T-cell (primary cell): Measurements from ENCODE around the gene PSAT1. TPM values are rescaled to one million over a fixed set of nuclear protein-coding genes. Genes with fewer than 3 reads are reported as not detected.

Experiments
- ATAC-seq, 4 experiments: fragments of 200-7000 bp in 3 of 4; fragments of 150-1000 bp in 1 of 4; cut with Tn5 transposase; replicated peaks in 1 of 4; 1 replicate in 3 of 4; 2 replicates in 1 of 4; pipeline ENCODE4 v1.10.0; 2021; ENCODE audit warnings: moderate library complexity in 3 of 4, mild to moderate bottlenecking in 2 of 4, moderate number of reproducible peaks in 1 of 4
- CTCF ChIA-PET, 2 donors: fragments of 300-600 bp; sonication (Branson Sonifier 250); formaldehyde crosslinking; loops; one replicate each; lab custom pipeline; 2022; ENCODE audit warnings: antibody characterized with exemption in 2 of 2; lab: Charles Lee
- POLR2A ChIA-PET, 2 donors: fragments of 300-600 bp; sonication (Branson Sonifier 250); formaldehyde crosslinking; loops; one replicate each; lab custom pipeline; 2022; ENCODE audit warnings: antibody characterized with exemption in 2 of 2; lab: Charles Lee
- DNase-seq, 35 experiments: peaks; one replicate each; pipeline versions ENCODE4 v3.0.0 to v3.0.0-alpha.2; 2013 to 2023
- H3K27ac ChIP-seq: one replicate; pipeline ENCODE4 v1.5.1; 2013; ENCODE audit warnings: low read length
- H3K27me3 ChIP-seq, 2 experiments: replicated peaks in 1 of 2; 1 replicate in 1 of 2; 2 replicates in 1 of 2; pipeline versions ENCODE4 v1.6.1 to v1.7.0; 2013; ENCODE audit warnings: low read length in 1 of 2, mixed read lengths in 1 of 2; ENCODE audit not compliant: control insufficient read depth in 2 of 2, insufficient read depth in 2 of 2; ENCODE audit errors: extremely low read depth in 1 of 2
- H3K36me3 ChIP-seq, 2 donors: 1 replicate in 1 of 2; 2 replicates in 1 of 2; pipeline versions ENCODE4 v1.6.1 to v1.7.0; 2013; ENCODE audit warnings: low read length in 1 of 2; ENCODE audit not compliant: control insufficient read depth in 2 of 2, insufficient read depth in 1 of 2; ENCODE audit errors: extremely low read depth in 1 of 2
- H3K4me1 ChIP-seq, 2 experiments: 1 replicate in 1 of 2; 2 replicates in 1 of 2; pipeline versions ENCODE4 v1.6.1 to v1.7.0; 2013; ENCODE audit warnings: low read length in 2 of 2, mixed read lengths in 1 of 2; ENCODE audit not compliant: insufficient read depth in 2 of 2, control insufficient read depth in 1 of 2; ENCODE audit errors: extremely low read depth in 1 of 2
- H3K4me3 ChIP-seq, 2 donors: 1 replicate in 1 of 2; 2 replicates in 1 of 2; pipeline versions ENCODE4 v1.5.1 to v1.7.0; 2013; ENCODE audit warnings: mild to moderate bottlenecking in 2 of 2, low read length in 1 of 2, moderate library complexity in 1 of 2; ENCODE audit not compliant: control insufficient read depth in 1 of 2; ENCODE audit errors: extremely low read depth in 1 of 2
- H3K9me3 ChIP-seq: 2 replicates; pipeline ENCODE4 v1.7.0; 2013
- H3K27ac Mint-ChIP-seq, 2 donors: one replicate each; pipeline ENCODE4 v1.8.0; 2020 to 2021; ENCODE audit warnings: mild to moderate bottlenecking in 2 of 2, mixed read lengths in 2 of 2
- H3K27me3 Mint-ChIP-seq, 2 donors: one replicate each; pipeline ENCODE4 v1.8.0; 2021 to 2022; ENCODE audit warnings: mixed read lengths in 2 of 2
- H3K36me3 Mint-ChIP-seq: one replicate; pipeline ENCODE4 v1.8.0; 2021; ENCODE audit warnings: mixed read lengths
- H3K4me1 Mint-ChIP-seq, 3 donors: one replicate each; pipeline ENCODE4 v1.8.0; 2020 to 2022; ENCODE audit warnings: mixed read lengths in 3 of 3, mild to moderate bottlenecking in 1 of 3
- H3K4me3 Mint-ChIP-seq, 3 donors: one replicate each; pipeline ENCODE4 v1.8.0; 2020 to 2022; ENCODE audit warnings: mild to moderate bottlenecking in 3 of 3, mixed read lengths in 3 of 3, moderate library complexity in 3 of 3
- H3K9me3 Mint-ChIP-seq, 3 donors: one replicate each; pipeline ENCODE4 v1.8.0; 2020 to 2022; ENCODE audit warnings: mixed read lengths in 3 of 3
- WGBS: methylation state at CpG from one replicate; pipeline ENCODE4 v1.1.5; 2013; ENCODE audit warnings: missing lambda C conversion rate; ENCODE audit not compliant: insufficient coverage; 5-methylcytosine and 5-hydroxymethylcytosine counted together
- total RNA-seq, 35 experiments: library from RNA in 6 of 35; stranded (reverse) in 6 of 35; fragments of 120-200 nt in 1 of 35; gene quantifications; one replicate each; pipeline versions ENCODE4 v1.2.1 to v1.2.4 and lab custom pipeline; 2013 to 2026

The PSAT1 gene
- total RNA-seq, 5 donors from 2014 or later (not counting 1 experiment from before 2014, with no cell fraction given): 2.0 to 37.3 (median 24.9) TPM

GRCh38 chr9:78365748-78366697, 69.1 kb downstream of the PSAT1 start:
- H3K36me3 ChIP-seq: no peaks in the 10 kb centered on the region
- peaks cover 0 to 12% of the 10 kb centered on the region in 2 experiments for H3K27me3 ChIP-seq
- ATAC-seq: no peak
- Mint-ChIP-seq H3K4me1 (no peaks in the 10 kb centered on the region), H3K27me3 (peaks cover 11 to 16% of the 10 kb centered on the region in 2 donors), H3K36me3 (no peaks in the 10 kb centered on the region), H3K27ac (no peak overlapping the region), H3K9me3 (no peaks in the 10 kb centered on the region), H3K4me3 (no peak overlapping the region)
- no peak overlapping the region for H3K4me3 ChIP-seq
- ChIA-PET POLR2A (no interaction called here), CTCF (no interaction called here)
- H3K4me1 ChIP-seq: no peaks in the 10 kb centered on the region
- H3K27ac ChIP-seq: no peak overlapping the region
- WGBS: no CpG with 5 or more reads among the region's 4 CpGs
- DNase-seq: no peak
- no peaks in the 10 kb centered on the region for H3K9me3 ChIP-seq

- no peak overlapping the region for H3K27ac ChIP-seq
- no peaks in the 10 kb centered on the region for H3K4me1 Mint-ChIP-seq
- no peaks in the 10 kb centered on the region for H3K9me3 Mint-ChIP-seq
- no peaks in the 10 kb centered on the region for H3K36me3 ChIP-seq
- H3K9me3 ChIP-seq: no peaks in the 10 kb centered on the region
- CTCF ChIA-PET: no interaction called here
- H3K27me3 ChIP-seq: peaks cover 0 to 10% of the 10 kb centered on the region in 2 experiments
- H3K36me3 Mint-ChIP-seq: no peaks in the 10 kb centered on the region
- H3K4me1 ChIP-seq: no peaks in the 10 kb centered on the region
- no peak overlapping the region for H3K4me3 Mint-ChIP-seq
- ATAC-seq (no peak), DNase-seq (no peak)
- H3K27ac Mint-ChIP-seq: no peak overlapping the region
- H3K27me3 Mint-ChIP-seq: peaks cover 12 to 20% of the 10 kb centered on the region in 2 donors
- H3K4me3 ChIP-seq: no peak overlapping the region
- POLR2A ChIA-PET: no interaction called here
- WGBS: 90% methylated on average over 2 of the region's 3 CpGs
These were observed 69.9 kb downstream of the PSAT1 start for GRCh38 chr9:78366827-78367226.

- Mint-ChIP-seq H3K27ac (no peak overlapping the region), H3K27me3 (peaks cover 21 to 26% of the 10 kb centered on the region in 2 donors), H3K36me3 (no peaks in the 10 kb centered on the region), H3K9me3 (no peaks in the 10 kb centered on the region), H3K4me3 (no peak overlapping the region), H3K4me1 (no peaks in the 10 kb centered on the region)
- no peak overlapping the region for H3K27ac ChIP-seq
- no peaks in the 10 kb centered on the region for H3K36me3 ChIP-seq
- ChIA-PET CTCF (interaction anchor here (0.6 to 1.0 kb wide), 4 partner anchors 9 to 766 kb away, joined by 3 to 5 read pairs (median 4); no protein-coding TSS in a partner anchor), POLR2A (interaction anchor here in 1 of 2 donors (0.6 kb wide), 1 partner anchor 316 kb away, joined by 3 read pairs; no protein-coding TSS in a partner anchor)
- DNase-seq: no peak
- 58% methylated on average over 5 of the region's 6 CpGs for WGBS
- H3K27me3 ChIP-seq: peaks cover 0 to 19% of the 10 kb centered on the region in 2 experiments
- no peak for ATAC-seq
- H3K4me1 ChIP-seq: no peaks in the 10 kb centered on the region
- H3K4me3 ChIP-seq: no peak overlapping the region
- H3K9me3 ChIP-seq: no peaks in the 10 kb centered on the region
These were observed 71.3 kb downstream of the PSAT1 start for GRCh38 chr9:78368236-78368635.

GRCh38 chr9:78369639-78370219, 72.8 kb downstream of the PSAT1 start:
- WGBS: 29% methylated on average over 6 of the region's 8 CpGs
- Histone ChIP-seq H3K36me3 (no peaks in the 10 kb centered on the region), H3K27ac (no peak overlapping the region), H3K9me3 (no peaks in the 10 kb centered on the region), H3K27me3 (peaks cover 0 to 20% of the 10 kb centered on the region in 2 experiments), H3K4me1 (no peaks in the 10 kb centered on the region), H3K4me3 (no peak overlapping the region)
- Mint-ChIP-seq H3K27ac (no peak overlapping the region), H3K36me3 (no peaks in the 10 kb centered on the region), H3K27me3 (peaks cover 24 to 37% of the 10 kb centered on the region in 2 donors), H3K4me1 (no peaks in the 10 kb centered on the region), H3K4me3 (no peak overlapping the region), H3K9me3 (no peaks in the 10 kb centered on the region)
- POLR2A ChIA-PET: interaction anchor here in 1 of 2 donors (0.5 kb wide), 1 partner anchor 987 kb away, joined by 3 read pairs; no protein-coding TSS in a partner anchor
- ATAC-seq (no peak), DNase-seq (peak in 29 of 35 experiments; percentile 4 to 68 (median 31))
- CTCF ChIA-PET: interaction anchor here (0.6 to 1.3 kb wide), 13 partner anchors 17 to 1064 kb away, joined by 3 to 5 read pairs (median 4); no protein-coding TSS in a partner anchor

GRCh38 chr9:78370991-78371390, 74.1 kb downstream of the PSAT1 start:
- ATAC-seq: no peak
- H3K27ac Mint-ChIP-seq: no peak overlapping the region
- CTCF ChIA-PET: interaction anchor here in 1 of 2 donors (0.5 to 1.3 kb wide), 2 partner anchors 16 to 1013 kb away, joined by 3 to 6 read pairs; no protein-coding TSS in a partner anchor

GRCh38 chr9:78371981-78372380, 75.1 kb downstream of the PSAT1 start:
- CTCF ChIA-PET: no interaction called here
- no peaks in the 10 kb centered on the region for H3K36me3 Mint-ChIP-seq

More at GRCh38 chr9:78370991-78371390, 74.1 kb downstream of the PSAT1 start:
- H3K27me3 ChIP-seq: peaks cover 0 to 22% of the 10 kb centered on the region in 2 experiments
- no peak for DNase-seq
- POLR2A ChIA-PET: no interaction called here
- Mint-ChIP-seq H3K27me3 (peaks cover 24 to 37% of the 10 kb centered on the region in 2 donors), H3K4me1 (no peaks in the 10 kb centered on the region), H3K4me3 (no peak overlapping the region), H3K36me3 (no peaks in the 10 kb centered on the region), H3K9me3 (no peaks in the 10 kb centered on the region)
- H3K4me1 ChIP-seq: no peaks in the 10 kb centered on the region
- no peaks in the 10 kb centered on the region for H3K36me3 ChIP-seq
- H3K4me3 ChIP-seq: no peak overlapping the region
- WGBS: 79% methylated on average over 3 of the region's 7 CpGs
- no peaks in the 10 kb centered on the region for H3K9me3 ChIP-seq
- no peak overlapping the region for H3K27ac ChIP-seq

More at GRCh38 chr9:78371981-78372380, 75.1 kb downstream of the PSAT1 start:
- Histone ChIP-seq H3K4me1 (no peaks in the 10 kb centered on the region), H3K4me3 (no peak overlapping the region), H3K27me3 (peaks cover 0 to 22% of the 10 kb centered on the region in 2 experiments), H3K27ac (no peak overlapping the region), H3K36me3 (no peaks in the 10 kb centered on the region), H3K9me3 (no peaks in the 10 kb centered on the region)
- POLR2A ChIA-PET: no interaction called here
- H3K27me3 Mint-ChIP-seq: peaks cover 24 to 39% of the 10 kb centered on the region in 2 donors
- no peak overlapping the region for H3K27ac Mint-ChIP-seq
- no peak overlapping the region for H3K4me3 Mint-ChIP-seq
- ATAC-seq: no peak
- DNase-seq: no peak
- H3K9me3 Mint-ChIP-seq: no peaks in the 10 kb centered on the region
- no peaks in the 10 kb centered on the region for H3K4me1 Mint-ChIP-seq
- WGBS: 51% methylated on average over 6 of the region's 7 CpGs
